RWPE2 (cell line): Measurements from ENCODE around the gene LCK.

Source experiments
- ATAC-seq: fragments of 200-7000 bp; cut with Tn5 transposase; 3 replicates; pipeline ENCODE4 v1.9.1; 2021; ENCODE audit warnings: low read depth
- DNase-seq: peaks from one replicate; pipeline ENCODE4 v3.0.0-alpha.2; 2020; ENCODE audit warnings: low spot score
- H3K27ac ChIP-seq: fragments of 450-650 bp; 2 replicates; pipeline ENCODE4 v1.5.1; 2017; ENCODE audit warnings: mild to moderate bottlenecking; ENCODE audit not compliant: poor library complexity, severe bottlenecking
- H3K27me3 ChIP-seq: fragments of 250-450 bp; sonication (Bioruptor Pico); 2 replicates; pipeline ENCODE4 v1.5.1; 2021; ENCODE audit warnings: mild to moderate bottlenecking, moderate library complexity; ENCODE audit not compliant: insufficient read depth, poor library complexity, severe bottlenecking
- H3K36me3 ChIP-seq: fragments of 250-450 bp; sonication (Bioruptor Pico); 2 replicates; pipeline ENCODE4 v1.5.1; 2020; ENCODE audit warnings: low read depth, mild to moderate bottlenecking, moderate library complexity
- H3K4me1 ChIP-seq: fragments of 250-450 bp; sonication (Bioruptor Pico); 2 replicates; pipeline ENCODE4 v1.5.1; 2021; ENCODE audit warnings: mild to moderate bottlenecking, moderate library complexity; ENCODE audit not compliant: insufficient read depth, poor library complexity, severe bottlenecking
- H3K4me3 ChIP-seq: fragments of 250-450 bp; sonication (Bioruptor Pico); 2 replicates; pipeline ENCODE4 v1.5.1; 2021; ENCODE audit warnings: mild to moderate bottlenecking, moderate library complexity; ENCODE audit not compliant: severe bottlenecking
- H3K9me3 ChIP-seq: fragments of 250-450 bp; sonication (Bioruptor Pico); 2 replicates; pipeline ENCODE4 v1.5.1; 2021; ENCODE audit warnings: mild to moderate bottlenecking, moderate library complexity; ENCODE audit not compliant: severe bottlenecking
- TF ChIP-seq, protein P1 (sequence below): fragments of 450-650 bp; IDR thresholded peaks from one replicate; pipeline ENCODE4 v1.5.1; 2017; ENCODE audit warnings: mild to moderate bottlenecking, moderate library complexity; ENCODE audit not compliant: poor library complexity, severe bottlenecking

Gene LCK

DNA sequence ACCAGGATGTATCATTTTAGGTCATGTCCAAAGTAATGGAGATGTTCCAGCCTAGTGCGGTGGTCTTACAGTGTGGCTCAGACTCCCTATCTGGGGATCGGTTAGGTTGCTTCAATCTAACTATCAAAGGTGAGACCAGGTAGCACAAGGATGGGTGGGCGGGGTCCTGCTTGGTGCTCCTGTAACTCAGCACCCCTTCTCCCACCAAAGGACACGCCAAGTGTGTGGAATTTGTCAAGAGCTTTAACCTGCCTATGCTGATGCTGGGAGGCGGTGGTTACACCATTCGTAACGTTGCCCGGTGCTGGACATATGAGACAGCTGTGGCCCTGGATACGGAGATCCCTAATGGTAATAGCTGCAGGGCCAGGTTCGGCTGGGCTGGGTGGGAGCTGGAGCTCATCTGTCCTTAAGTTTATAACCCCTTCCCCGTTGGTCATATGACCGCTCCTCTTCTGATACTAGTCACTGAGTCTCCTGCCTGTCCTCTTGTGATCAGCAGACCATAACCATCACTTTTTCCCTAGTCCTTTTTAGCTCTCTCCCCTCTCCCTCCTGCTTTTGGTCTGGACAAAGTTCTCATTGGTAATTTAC, 79.6 kb downstream of the LCK start:
- ATAC-seq (no peak), DNase-seq (no peak)
- TF ChIP-seq, protein P1, sequence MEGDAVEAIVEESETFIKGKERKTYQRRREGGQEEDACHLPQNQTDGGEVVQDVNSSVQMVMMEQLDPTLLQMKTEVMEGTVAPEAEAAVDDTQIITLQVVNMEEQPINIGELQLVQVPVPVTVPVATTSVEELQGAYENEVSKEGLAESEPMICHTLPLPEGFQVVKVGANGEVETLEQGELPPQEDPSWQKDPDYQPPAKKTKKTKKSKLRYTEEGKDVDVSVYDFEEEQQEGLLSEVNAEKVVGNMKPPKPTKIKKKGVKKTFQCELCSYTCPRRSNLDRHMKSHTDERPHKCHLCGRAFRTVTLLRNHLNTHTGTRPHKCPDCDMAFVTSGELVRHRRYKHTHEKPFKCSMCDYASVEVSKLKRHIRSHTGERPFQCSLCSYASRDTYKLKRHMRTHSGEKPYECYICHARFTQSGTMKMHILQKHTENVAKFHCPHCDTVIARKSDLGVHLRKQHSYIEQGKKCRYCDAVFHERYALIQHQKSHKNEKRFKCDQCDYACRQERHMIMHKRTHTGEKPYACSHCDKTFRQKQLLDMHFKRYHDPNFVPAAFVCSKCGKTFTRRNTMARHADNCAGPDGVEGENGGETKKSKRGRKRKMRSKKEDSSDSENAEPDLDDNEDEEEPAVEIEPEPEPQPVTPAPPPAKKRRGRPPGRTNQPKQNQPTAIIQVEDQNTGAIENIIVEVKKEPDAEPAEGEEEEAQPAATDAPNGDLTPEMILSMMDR, result no peak
- Histone ChIP-seq H3K4me3 (no peak overlapping the region), H3K4me1 (peaks cover 5% of the 10 kb centered on the region), H3K27me3 (no peaks in the 10 kb centered on the region), H3K27ac (no peak overlapping the region), H3K9me3 (no peaks in the 10 kb centered on the region), H3K36me3 (peaks cover 53% of the 10 kb centered on the region)

DNA sequence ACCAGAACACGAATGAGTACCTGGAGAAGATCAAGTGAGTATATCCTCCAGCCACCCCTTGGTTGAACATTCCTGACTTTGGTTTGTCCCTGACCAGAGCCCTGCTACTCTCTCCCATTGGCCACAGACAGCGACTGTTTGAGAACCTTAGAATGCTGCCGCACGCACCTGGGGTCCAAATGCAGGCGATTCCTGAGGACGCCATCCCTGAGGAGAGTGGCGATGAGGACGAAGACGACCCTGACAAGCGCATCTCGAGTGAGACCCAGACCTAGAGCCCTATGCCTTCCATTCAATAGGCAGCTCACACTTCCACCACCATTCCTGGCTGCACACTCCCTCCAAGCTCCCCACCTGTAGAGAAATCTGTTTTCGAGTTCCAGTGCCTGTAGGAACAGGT, 80.5 kb downstream of the LCK start:
- ATAC-seq, result no peak
- Histone ChIP-seq H3K27ac (no peak overlapping the region), H3K4me3 (no peak overlapping the region), H3K4me1 (peaks cover 5% of the 10 kb centered on the region), H3K36me3 (peaks cover 45% of the 10 kb centered on the region), H3K27me3 (no peaks in the 10 kb centered on the region), H3K9me3 (no peaks in the 10 kb centered on the region)
- no peak for DNase-seq
- TF ChIP-seq, protein P1, result no peak

DNA sequence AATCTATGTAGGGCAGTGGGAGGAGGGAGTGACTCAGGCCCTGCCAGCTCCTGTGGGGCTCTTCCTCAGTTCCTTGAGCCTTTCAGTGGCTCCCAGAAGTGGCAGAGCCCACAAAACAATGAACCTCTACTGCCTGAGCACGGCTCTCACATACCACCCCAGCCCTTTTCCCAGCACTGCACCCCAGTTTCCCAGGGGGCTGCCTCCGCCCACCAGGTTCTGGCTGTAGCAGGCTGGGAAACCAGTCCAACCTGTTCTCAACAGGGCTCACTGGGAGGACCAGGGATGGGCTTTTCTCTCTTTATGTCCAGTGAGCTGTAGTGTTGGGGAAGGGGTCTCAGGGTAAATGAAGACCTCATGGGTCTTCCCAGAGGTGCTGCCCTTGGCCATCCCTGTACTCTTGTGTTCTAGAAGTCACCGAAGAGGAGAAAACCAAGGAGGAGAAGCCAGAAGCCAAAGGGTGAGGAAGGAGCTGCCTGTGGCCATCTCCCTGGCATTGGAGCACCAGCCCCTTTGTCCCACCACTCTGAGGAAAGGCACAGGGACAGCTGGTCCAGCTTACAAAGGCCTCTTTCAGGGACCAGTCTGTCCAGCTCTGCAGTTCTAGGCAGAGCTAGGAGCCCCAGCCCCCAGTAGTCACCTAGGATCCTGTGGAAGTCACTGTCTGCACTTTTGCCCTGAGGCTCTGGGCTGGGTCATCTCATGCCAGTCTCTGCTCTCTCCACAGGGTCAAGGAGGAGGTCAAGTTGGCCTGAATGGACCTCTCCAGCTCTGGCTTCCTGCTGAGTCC, 81.4 kb downstream of the LCK start:
- Histone ChIP-seq H3K4me3 (no peak overlapping the region), H3K27ac (peak overlapping the region; percentile 1), H3K27me3 (no peaks in the 10 kb centered on the region), H3K36me3 (peaks cover 38% of the 10 kb centered on the region), H3K4me1 (peaks cover 5% of the 10 kb centered on the region), H3K9me3 (no peaks in the 10 kb centered on the region)
- DNase-seq (no peak), ATAC-seq (no peak)
- TF ChIP-seq, protein P1, result no peak

DNA sequence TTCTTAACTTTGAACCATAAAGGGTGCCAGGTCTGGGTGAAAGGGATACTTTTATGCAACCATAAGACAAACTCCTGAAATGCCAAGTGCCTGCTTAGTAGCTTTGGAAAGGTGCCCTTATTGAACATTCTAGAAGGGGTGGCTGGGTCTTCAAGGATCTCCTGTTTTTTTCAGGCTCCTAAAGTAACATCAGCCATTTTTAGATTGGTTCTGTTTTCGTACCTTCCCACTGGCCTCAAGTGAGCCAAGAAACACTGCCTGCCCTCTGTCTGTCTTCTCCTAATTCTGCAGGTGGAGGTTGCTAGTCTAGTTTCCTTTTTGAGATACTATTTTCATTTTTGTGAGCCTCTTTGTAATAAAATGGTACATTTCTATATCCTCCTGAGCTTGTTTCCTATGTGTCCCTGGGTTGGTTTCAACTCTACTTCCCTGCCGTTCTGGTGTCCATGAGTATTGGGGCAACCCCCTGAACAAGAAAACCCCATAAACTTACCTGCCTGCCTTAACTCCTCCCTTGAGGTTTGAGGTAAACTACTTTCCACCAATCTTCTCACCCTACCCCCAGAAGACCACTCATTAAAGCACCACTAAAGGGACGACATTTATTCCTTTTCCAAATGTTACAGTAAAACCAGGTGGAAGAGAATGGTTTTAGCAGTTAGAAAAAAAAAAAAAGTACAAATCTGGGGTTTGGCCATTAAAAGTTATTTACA, 82.3 kb downstream of the LCK start:
- Histone ChIP-seq H3K27ac (peak overlapping the region; percentile 1), H3K36me3 (peaks cover 29% of the 10 kb centered on the region), H3K9me3 (no peaks in the 10 kb centered on the region), H3K27me3 (no peaks in the 10 kb centered on the region), H3K4me1 (peaks cover 5% of the 10 kb centered on the region), H3K4me3 (no peak overlapping the region)
- TF ChIP-seq, protein P1, result no peak
- DNase-seq (no peak), ATAC-seq (no peak)
